Activated naive CD4-positive, alpha-beta T cell treated with Interleukin-2 at 50 U/mL for 16 hours (primary cell): ENCODE measurements around the gene CTU2.

Experiments used
- DNase-seq: peaks from one replicate; pipeline ENCODE4 v3.0.0-alpha.2; 2020

CTU2 gene

DNA sequence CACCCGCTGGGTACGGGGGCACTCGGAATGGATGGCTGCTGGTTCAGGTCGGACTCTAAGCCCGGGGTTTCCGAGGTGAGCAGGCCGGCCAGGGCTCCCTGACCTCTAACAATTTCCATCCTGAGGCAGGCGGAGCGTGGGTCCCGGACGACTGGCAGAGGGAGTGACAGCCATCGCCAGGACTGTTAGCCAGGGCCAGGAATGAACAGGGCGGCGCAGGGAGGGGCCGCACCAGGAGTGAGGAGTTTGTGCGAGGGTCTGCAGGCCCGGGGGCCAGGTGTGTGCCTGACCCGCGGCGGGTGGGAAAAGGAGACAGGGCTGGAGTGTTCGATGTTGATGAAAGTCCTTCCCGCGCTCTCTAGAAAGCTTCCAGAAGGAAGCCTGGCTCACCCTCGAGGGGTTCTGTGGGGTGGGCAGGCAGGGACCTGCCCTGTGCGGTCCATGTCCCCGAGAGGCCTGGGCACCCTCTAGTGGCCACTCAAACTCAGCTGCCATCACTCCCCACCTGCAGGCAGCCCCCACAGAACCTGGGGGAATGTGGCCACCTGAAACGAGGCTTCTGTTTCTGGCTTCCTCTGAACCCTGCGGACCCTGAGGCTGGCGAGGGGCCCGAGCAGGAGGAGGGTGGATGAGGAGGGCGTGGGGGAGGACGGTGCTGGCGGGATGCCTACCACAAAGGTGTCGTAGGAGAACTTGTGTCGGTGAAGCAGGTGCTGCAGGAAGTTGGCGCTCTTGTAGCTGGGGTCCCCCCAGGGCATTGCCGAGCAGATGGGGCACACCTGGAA is 8.3 kb upstream of the CTU2 start:
- no peak for DNase-seq

GRCh38 chr16:88698646-88699045 is 7.7 kb upstream of the CTU2 start:
- DNase-seq = no peak

DNA sequence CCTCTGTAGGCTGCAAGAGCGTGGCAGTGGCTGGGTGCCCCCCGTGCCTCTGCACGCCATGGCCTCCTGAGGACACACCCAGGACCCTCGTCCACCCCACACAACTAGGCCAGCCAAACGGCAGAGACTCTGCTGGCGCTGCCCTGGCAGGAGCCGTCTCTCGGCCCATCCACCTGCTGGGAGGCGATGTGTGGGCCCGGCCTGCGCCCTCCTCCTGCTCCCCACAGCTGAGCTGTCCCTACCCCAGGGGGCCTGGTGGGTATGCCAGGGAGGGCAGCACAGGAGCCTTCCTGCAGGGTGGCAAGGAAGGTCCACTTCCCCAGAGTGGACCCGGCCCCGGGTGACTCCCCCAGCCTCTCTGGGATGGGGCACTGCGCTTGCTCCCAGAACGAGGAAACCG is 7.1 kb upstream of the CTU2 start:
- no peak for DNase-seq

GRCh38 chr16:88700322-88700635 is 6.0 kb upstream of the CTU2 start:
- no peak for DNase-seq

- DNase-seq = peak; percentile 95
Measured at GRCh38 chr16:88700636-88701482, 5.4 kb upstream of the CTU2 start.

DNA sequence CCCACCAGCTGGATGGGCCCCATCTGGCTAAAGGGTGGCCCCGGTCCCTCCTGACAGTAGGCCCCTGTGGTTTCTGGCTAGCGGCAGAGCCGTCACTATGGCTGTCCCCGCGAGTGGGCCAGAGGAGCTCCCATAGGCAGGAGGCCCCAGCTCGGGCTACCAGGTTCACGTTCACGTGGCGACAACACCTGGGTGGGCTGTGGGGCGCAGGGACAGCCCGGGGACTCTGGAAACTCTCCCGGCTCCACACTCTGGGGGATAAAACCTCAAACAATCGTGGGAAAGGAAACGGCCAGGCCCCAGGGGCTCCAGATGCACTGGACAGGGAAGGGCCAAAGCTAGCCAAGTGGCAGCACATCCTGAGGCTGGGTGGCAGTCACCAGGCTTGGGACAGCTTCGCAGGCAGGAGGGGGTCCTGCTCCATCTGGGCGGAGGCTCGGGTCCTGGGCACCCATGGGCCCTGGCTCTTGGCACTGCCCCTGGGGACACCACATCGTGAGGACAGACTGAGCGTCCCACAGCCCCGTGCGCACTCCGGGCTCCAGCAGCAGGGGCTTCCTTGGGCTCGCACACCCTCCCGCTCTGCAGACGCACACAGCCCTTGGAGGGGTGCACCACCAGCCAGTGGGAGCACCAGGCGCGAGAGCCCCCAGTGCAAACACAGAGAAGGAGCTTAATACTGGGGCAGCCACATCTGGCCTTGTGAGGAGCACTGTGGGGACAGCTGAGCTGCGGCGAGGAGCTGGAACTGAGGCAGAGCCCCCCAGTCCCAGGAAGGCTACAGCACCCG is 4.5 kb upstream of the CTU2 start:
- DNase-seq = peak; percentile 19

GRCh38 chr16:88702371-88703210 is 3.7 kb upstream of the CTU2 start:
- DNase-seq = no peak

DNA sequence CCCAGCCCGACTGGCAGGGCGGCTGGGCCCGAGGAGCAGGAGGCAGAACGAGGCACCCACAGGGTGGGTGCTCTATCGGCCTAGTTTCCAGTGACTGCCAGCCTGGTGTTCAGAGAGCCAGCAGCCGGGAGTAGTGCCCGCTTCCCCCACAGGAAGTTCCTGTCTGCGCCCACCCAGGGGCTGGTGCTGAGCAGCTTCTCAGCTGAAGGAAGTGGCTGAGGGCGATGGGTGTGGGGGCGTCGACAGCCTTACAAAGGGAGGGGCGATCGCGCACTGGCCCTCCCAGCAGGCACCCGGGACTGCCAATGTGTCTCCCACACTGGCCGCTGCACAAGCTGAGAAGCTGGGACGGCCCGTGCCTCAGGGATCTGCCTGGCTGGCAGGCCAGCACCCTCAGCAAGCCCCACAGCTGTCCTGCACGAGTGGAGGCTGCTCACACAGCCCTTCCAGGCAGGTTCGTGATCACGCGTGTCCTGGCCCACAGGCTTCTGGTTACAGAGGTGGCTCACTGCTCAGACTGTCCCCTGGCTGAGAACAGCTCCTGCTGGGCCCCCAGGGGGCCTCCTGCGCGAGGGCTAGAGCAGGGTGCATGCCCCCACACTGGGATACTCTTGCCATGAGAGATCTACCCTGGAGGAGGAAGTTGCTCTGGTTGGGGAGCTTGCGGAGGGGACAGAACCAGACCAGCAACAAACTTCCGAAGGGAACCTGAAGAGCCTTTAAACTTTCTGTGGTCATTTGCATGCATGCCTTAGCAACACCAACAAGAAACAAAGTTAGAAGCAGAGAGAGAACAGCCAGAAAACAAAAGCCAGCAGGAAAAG is 2.6 kb upstream of the CTU2 start:
- DNase-seq = peak; percentile 72

- DNase-seq = peak; percentile 25
Measured at GRCh38 chr16:88705076-88705684, 1.1 kb upstream of the CTU2 start.

- peak; percentile 34 for DNase-seq
Measured at GRCh38 chr16:88705801-88706228, 488 bp upstream of the CTU2 start.

DNA sequence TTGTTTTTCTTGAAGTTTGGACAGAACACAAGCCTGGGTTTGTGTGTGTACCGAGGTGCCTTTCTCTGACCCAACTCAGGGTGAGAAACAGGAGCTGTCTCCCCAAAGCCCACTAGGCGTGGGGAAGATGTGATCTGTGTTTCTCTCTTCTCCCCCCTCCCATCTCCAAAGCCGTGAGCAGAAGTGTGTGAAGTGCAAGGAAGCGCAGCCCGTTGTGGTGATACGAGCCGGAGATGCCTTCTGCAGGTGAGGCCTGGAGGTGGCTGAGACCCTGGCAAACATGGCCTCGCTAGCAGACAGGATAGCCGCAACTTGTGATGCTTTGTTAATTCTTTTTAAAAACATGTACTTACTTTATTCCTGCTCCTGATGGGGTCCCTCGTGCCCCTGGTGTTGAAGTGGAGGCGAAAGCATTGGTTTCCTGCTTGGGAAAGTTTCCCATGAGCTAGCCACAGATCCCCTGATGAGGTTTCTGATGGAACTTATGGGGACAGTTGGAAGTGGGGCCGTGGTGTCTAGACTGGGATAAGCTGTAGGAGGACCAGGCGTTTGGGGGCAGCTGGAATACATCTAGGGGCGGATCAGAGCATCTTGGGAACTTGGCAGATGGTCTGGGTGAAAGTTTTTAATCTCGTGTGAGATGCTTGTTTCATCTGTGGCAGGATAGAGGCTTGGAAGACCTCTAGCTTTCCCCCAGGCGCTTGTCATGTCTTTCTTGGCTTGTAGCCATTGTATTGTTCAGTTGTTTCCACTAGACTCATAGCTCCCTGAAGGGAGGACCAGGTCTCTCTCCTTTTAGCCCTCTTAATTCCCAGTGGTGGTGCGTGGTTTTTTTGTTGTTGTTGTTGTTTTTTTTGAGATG is 893 bp downstream of the CTU2 start:
- no peak for DNase-seq

GRCh38 chr16:88710556-88710955 is 4.3 kb downstream of the CTU2 start:
- no peak for DNase-seq

DNA sequence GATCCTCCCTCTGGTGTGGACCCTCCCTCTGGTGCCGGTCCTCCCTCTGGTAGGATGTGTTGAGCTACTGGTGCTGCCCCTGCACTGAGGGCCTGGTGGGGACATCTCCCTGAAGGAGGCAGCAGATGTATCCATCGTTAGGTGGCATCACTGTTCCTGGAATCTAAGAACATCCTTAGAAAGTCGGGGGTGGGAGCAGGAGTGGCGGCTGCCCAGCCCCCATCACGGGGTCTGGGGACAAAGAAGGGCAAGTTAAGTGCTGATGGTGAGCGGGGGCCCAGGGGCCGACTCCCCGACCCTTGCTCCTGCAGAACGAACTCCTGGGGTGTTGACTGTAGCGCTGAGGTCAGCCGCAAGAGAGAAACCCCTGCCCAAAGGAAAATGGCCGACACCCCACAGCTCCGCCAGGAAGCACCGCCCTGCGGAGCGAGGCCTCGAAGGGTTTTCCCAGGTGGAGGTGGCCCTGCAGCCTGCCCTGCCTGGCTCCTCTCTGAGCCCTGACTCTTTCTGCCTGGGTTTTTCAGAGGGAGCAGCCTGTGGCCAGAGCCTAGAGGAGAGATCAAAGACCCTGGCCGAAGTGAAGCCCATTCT is 5.5 kb downstream of the CTU2 start:
- DNase-seq = no peak

DNA sequence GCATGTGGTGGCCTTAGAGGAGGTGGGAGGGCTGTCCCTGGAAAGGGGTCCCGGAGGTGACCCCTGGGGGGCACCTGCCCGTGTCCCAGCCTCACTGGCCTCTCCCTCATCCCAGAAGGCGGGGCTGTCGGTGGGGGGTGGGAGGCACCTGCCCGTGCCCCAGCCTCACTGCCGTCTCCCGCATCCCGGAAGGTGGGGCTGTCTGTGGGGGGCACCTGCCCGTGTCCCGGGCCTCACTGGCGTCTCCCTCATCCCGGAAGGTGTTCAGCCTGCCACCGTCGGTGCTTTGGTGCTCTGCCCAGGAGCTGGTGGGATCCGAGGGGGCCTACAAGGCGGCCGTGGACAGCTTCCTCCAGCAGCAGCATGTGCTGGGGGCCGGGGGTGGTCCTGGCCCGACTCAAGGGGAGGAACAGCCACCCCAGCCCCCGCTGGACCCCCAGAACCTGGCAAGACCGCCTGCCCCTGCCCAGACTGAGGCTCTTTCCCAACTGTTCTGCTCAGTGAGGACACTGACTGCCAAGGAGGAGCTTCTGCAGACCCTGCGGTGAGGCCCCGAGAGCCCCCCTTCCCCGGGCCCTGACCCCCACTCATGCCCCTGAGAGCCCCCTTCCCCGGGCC is 6.2 kb downstream of the CTU2 start:
- DNase-seq = no peak

DNA sequence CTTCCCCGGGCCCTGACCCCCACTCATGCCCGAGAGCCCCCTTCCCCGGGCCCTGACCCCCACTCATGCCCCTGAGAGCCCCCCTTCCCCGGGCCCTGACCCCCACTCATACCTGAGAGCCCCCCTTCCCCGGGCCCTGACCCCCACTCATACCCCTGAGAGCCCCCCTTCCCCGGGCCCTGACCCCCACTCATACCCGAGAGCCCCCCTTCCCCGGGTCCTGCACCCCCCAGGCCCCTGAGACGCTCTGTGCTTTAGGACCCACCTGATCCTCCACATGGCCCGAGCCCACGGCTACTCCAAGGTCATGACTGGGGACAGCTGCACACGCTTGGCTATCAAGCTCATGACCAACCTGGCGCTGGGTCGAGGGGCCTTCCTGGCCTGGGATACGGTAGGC is 6.8 kb downstream of the CTU2 start:
- no peak for DNase-seq

GRCh38 chr16:88713568-88714419 is 7.5 kb downstream of the CTU2 start:
- no peak for DNase-seq

DNA sequence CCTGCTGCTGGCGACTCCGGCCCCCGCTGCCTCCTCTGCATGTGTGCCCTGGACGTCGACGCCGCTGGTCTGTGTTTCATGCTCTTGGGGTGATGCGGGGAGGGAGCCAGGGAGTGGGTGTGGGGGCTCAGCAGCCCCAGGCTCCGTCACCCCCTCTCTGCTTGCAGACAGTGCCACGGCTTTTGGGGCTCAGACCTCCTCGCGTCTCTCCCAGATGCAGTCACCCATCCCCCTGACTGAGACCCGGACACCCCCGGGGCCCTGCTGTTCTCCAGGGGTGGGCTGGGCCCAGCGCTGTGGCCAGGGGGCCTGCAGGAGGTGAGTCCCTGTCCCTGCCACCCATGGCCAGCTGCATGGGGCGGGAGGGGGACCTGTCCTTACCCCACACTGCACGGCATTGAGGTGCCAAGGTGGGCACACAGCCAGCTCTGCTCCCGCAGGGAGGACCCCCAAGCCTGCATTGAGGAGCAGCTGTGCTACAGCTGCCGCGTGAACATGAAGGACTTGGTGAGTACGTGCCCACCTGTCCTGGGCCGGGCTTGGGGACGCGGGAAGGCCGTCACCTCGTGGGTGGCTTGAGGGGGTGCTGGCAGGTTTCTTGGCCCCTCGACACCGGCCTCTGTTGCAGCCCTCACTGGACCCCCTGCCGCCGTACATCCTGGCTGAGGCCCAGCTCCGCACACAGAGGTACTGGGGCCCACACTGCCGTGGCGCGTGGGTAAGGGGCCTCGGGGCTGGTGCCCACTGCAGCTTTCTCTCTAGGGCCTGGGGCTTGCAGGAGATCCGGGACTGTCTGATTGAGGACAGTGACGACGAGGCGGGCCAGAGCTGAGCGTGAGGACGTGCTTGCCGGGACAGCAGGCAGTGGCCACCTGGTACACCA is 8.4 kb downstream of the CTU2 start:
- DNase-seq = no peak
